OCI-LY1 (cell line): ENCODE results near the gene CBLL1.

ENCODE experiments used
- H2AFZ ChIP-seq: fragments of 200-600 bp; sonication (generic), shearing (Covaris generic); 2 replicates; pipeline ENCODE4 v1.6.0; 2014; ENCODE audit warnings: antibody characterized with exemption, mild to moderate bottlenecking, low read length
- H3F3A ChIP-seq: fragments of 200-600 bp; sonication (generic), shearing (Covaris generic); 2 replicates; pipeline ENCODE4 v1.6.0; 2014; ENCODE audit warnings: mild to moderate bottlenecking, antibody characterized with exemption, low read length, moderate library complexity; ENCODE audit not compliant: insufficient read depth
- H3K27ac ChIP-seq: fragments of 200-600 bp; sonication (generic); 2 replicates; pipeline ENCODE4 v1.5.1; 2014; ENCODE audit warnings: low read length, mixed run types, mild to moderate bottlenecking, low read depth; ENCODE audit not compliant: poor library complexity, severe bottlenecking
- H3K27me3 ChIP-seq: fragments of 200-600 bp; sonication (generic); 2 replicates; pipeline ENCODE4 v1.6.0; 2014; ENCODE audit warnings: antibody characterized with exemption, mild to moderate bottlenecking, low read length, moderate library complexity; ENCODE audit not compliant: insufficient read depth
- H3K36me3 ChIP-seq: fragments of 200-600 bp; sonication (generic); 2 replicates; pipeline ENCODE4 v1.6.1; 2014; ENCODE audit warnings: mild to moderate bottlenecking, antibody characterized with exemption, low read length, moderate library complexity, mixed read lengths; ENCODE audit not compliant: insufficient read depth
- H3K4me1 ChIP-seq: fragments of 200-600 bp; sonication (generic); 2 replicates; pipeline ENCODE4 v1.5.1; 2014; ENCODE audit warnings: mild to moderate bottlenecking, low read length, moderate library complexity; ENCODE audit not compliant: insufficient read depth, severe bottlenecking
- H3K4me2 ChIP-seq: fragments of 200-600 bp; sonication (generic), shearing (Covaris generic); 2 replicates; pipeline ENCODE4 v1.6.1; 2014; ENCODE audit warnings: low read length
- H3K4me3 ChIP-seq: fragments of 200-600 bp; sonication (generic); 2 replicates; pipeline ENCODE4 v1.5.1; 2014; ENCODE audit warnings: low read length, low read depth, mild to moderate bottlenecking, mixed read lengths; ENCODE audit not compliant: poor library complexity, severe bottlenecking
- H3K79me2 ChIP-seq: fragments of 200-600 bp; shearing (Covaris generic); 2 replicates; pipeline ENCODE4 v1.6.1; 2016; ENCODE audit warnings: mixed run types, low read length, mixed read lengths; ENCODE audit not compliant: insufficient read depth
- H3K9ac ChIP-seq: fragments of 200-600 bp; sonication (generic), shearing (Covaris generic); 2 replicates; pipeline ENCODE4 v1.6.1; 2014; ENCODE audit warnings: mild to moderate bottlenecking, low read length, mixed read lengths
- H3K9me2 ChIP-seq: fragments of 200-600 bp; sonication (generic), shearing (Covaris generic); 2 replicates; pipeline ENCODE4 v1.6.1; 2014; ENCODE audit warnings: low read depth, mild to moderate bottlenecking, low read length, mixed read lengths
- H3K9me3 ChIP-seq: fragments of 200-600 bp; shearing (Covaris generic); 2 replicates; pipeline ENCODE4 v1.6.1; 2014; ENCODE audit warnings: low read length, mixed read lengths
- H4K20me1 ChIP-seq: fragments of 200-600 bp; sonication (generic), shearing (Covaris generic); 2 replicates; pipeline ENCODE4 v1.6.0; 2016; ENCODE audit warnings: mild to moderate bottlenecking, low read length; ENCODE audit not compliant: insufficient read depth
- CTCF ChIP-seq: fragments of 200-600 bp; sonication (generic), shearing (Covaris generic); IDR thresholded peaks from 2 replicates; pipeline ENCODE4 v1.5.1; 2017; ENCODE audit warnings: mild to moderate bottlenecking, antibody characterized with exemption, low read length, moderate library complexity, mixed read lengths
- EZH2 ChIP-seq: fragments of 200-600 bp; sonication (generic), shearing (Covaris generic); IDR thresholded peaks from 2 replicates; pipeline ENCODE4 v1.8.0; 2017; ENCODE audit warnings: borderline replicate concordance, mixed run types, mild to moderate bottlenecking, antibody characterized with exemption, low read length, moderate library complexity, mixed read lengths

CBLL1 gene

DNA sequence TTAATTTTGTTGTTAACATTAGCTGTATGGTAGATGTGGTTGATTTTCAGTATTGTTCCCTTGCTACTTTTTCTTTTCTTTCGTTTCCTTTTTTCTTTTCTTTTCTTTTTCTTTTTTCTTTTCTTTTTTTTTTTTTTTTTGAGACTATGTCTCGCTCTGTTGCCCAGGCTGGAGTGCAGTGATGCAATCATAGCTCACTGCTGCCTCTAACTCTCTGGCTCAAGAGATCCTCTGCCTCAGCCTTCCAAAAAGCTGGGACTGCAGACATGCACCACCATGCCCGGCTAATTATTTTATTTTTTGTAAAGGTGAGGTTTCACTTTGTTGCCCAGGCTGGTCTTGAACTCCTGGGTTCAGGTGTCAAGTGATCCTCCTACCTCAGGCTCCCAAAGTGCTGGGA, 44.7 kb downstream of the CBLL1 start:
- H3K79me2 ChIP-seq = no peaks in the 10 kb centered on the region
- H2AFZ ChIP-seq = no peak overlapping the region
- no peak overlapping the region for H3K27ac ChIP-seq
- no peaks in the 10 kb centered on the region for H3K9me2 ChIP-seq
- H3K4me1 ChIP-seq = no peaks in the 10 kb centered on the region
- H3K4me2 ChIP-seq = no peak overlapping the region
- H3K4me3 ChIP-seq = no peak overlapping the region
- H4K20me1 ChIP-seq = no peaks in the 10 kb centered on the region
- no peaks in the 10 kb centered on the region for H3K36me3 ChIP-seq
- H3K9ac ChIP-seq = no peak overlapping the region
- no peaks in the 10 kb centered on the region for H3K9me3 ChIP-seq
- TF ChIP-seq CTCF (no peak), EZH2 (no peak)
- H3F3A ChIP-seq = no peaks in the 10 kb centered on the region
- no peaks in the 10 kb centered on the region for H3K27me3 ChIP-seq

DNA sequence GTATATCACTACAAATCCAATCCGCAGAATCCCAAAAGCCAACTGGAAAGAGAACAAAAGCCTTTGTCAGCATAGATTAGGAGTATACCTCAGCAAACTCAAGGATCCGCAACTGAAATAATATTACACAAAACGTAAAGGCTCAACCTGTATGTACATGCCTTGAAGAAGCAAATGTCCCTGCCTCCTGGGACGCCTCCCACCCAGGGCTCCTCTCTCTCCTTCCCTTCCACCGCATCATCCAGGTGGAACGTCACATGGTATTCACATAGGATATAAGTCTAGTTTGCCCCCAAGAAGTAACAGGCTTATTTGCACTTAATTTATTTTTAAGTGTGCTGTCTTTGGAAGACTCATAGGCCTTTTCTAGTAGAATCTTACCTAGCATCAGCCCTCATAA, 45.7 kb downstream of the CBLL1 start:
- H3F3A ChIP-seq = no peaks in the 10 kb centered on the region
- H3K27ac ChIP-seq = no peak overlapping the region
- no peaks in the 10 kb centered on the region for H3K79me2 ChIP-seq
- H2AFZ ChIP-seq = no peak overlapping the region
- H3K27me3 ChIP-seq = no peaks in the 10 kb centered on the region
- no peaks in the 10 kb centered on the region for H3K9me2 ChIP-seq
- H3K4me3 ChIP-seq = no peak overlapping the region
- TF ChIP-seq CTCF = no peak
- no peak overlapping the region for H3K4me2 ChIP-seq
- no peaks in the 10 kb centered on the region for H4K20me1 ChIP-seq
- no peaks in the 10 kb centered on the region for H3K9me3 ChIP-seq
- H3K9ac ChIP-seq = no peak overlapping the region
- no peaks in the 10 kb centered on the region for H3K4me1 ChIP-seq
- no peaks in the 10 kb centered on the region for H3K36me3 ChIP-seq

DNA sequence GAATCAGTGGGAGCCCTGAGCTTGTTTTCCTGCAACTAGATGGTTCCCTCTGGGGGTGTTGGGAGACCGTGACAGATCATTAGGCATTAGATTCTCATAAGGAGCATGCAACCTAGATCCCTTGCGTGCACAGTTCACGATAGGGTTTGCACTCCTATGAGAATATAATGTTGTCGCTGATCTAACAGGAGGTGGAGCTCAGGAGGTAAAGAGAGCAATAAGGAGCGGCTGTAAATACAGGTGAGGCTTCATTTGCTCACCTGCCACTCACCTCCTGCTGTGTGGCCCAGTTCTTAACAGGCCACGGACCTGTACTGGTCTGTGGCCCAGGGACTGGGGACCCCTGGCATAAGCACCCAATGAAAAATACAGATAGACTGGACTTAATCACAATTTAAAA, 48.4 kb downstream of the CBLL1 start:
- TF ChIP-seq EZH2 (no peak), CTCF (no peak)
- Histone ChIP-seq H3K9me2 (no peaks in the 10 kb centered on the region), H3K36me3 (no peaks in the 10 kb centered on the region), H3K9ac (no peak overlapping the region), H2AFZ (no peak overlapping the region), H3K79me2 (no peaks in the 10 kb centered on the region), H3K27ac (no peak overlapping the region), H3K27me3 (no peaks in the 10 kb centered on the region), H3F3A (no peaks in the 10 kb centered on the region), H4K20me1 (no peaks in the 10 kb centered on the region), H3K4me1 (no peaks in the 10 kb centered on the region), H3K9me3 (no peaks in the 10 kb centered on the region), H3K4me2 (no peak overlapping the region), H3K4me3 (no peak overlapping the region)
